Rectal smooth muscle tissue (tissue), 1 donor: ENCODE measurements around the gene MLN.

Experiments used
- H3K27ac ChIP-seq: one replicate; pipeline ENCODE4 v1.7.0; 2013; ENCODE audit warnings: low read depth, low read length, inconsistent platforms
- H3K27me3 ChIP-seq: one replicate; pipeline ENCODE4 v1.7.0; 2013; ENCODE audit warnings: low read length; ENCODE audit not compliant: control insufficient read depth, insufficient read depth
- H3K36me3 ChIP-seq: one replicate; pipeline ENCODE4 v1.7.0; 2013; ENCODE audit warnings: low read length; ENCODE audit not compliant: control insufficient read depth, insufficient read depth
- H3K4me1 ChIP-seq: one replicate; pipeline ENCODE4 v1.7.0; 2013; ENCODE audit warnings: low read length; ENCODE audit not compliant: control insufficient read depth, insufficient read depth
- H3K4me3 ChIP-seq: one replicate; pipeline ENCODE4 v1.7.0; 2013; ENCODE audit warnings: low read length
- H3K9ac ChIP-seq: one replicate; pipeline ENCODE4 v1.7.0; 2013; ENCODE audit warnings: low read length

Gene MLN

DNA sequence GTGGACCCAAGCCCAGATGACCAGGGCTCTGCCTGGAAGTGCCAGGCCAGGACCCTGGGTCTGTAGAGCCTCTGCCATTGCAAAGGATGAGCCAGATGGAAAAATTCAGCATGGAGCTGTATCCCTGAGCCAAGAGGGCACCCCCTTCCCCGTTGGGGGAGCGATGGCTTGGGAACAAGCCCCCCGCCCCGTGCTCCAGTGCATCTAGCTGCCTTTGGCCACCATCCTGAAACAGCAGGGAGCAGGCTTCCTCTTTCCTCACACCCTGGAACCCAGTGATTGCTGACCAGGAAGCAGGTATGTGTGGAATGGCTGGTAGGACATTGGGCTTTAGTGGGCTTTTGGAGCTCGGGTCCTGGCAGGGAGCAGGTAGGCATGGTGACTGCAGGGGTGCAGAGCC lies 2.2 kb downstream of the MLN start:
- no peak overlapping the region for H3K27ac ChIP-seq
- no peaks in the 10 kb centered on the region for H3K4me1 ChIP-seq
- peaks cover 6% of the 10 kb centered on the region for H3K27me3 ChIP-seq
- H3K4me3 ChIP-seq, result no peak overlapping the region
- H3K36me3 ChIP-seq, result no peaks in the 10 kb centered on the region
- no peak overlapping the region for H3K9ac ChIP-seq

DNA sequence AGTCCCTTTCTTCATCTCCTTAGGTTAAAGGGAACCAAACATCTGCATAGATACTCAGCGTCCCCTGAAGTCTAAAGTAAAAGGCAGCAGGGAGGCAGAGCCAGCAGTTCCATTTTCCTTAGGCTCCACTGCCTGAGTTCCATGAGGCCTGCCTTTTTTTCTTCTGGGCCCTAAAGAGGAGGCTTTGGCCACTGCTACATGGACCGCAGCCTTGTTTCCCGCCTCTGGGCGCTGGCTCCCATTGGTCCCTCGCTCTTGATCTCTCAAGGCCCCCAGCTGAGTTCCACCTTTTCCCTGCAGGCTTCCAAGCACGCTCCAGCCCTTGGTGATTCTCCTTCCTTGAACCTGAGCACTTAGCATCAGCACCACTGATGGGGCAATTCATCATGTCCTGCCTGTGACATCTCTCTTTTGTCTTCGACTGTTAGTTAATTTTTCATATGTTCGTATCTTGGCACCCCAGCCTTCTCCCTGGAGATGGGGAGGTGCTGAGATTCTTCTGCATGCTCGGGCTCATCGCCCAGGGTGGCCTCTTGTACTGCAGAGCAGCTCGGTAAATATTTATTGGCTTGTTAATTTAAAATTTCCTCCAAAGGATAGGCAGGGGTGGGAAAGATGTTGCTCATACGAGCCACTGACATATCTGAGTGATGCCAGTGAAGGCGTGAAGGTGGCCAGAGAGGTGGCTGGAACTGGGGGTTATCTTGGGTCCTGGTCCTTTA lies 3.4 kb downstream of the MLN start:
- Histone ChIP-seq H3K9ac (no peak overlapping the region), H3K36me3 (no peaks in the 10 kb centered on the region), H3K27me3 (peaks cover 6% of the 10 kb centered on the region), H3K4me3 (no peak overlapping the region), H3K4me1 (no peaks in the 10 kb centered on the region), H3K27ac (no peak overlapping the region)

DNA sequence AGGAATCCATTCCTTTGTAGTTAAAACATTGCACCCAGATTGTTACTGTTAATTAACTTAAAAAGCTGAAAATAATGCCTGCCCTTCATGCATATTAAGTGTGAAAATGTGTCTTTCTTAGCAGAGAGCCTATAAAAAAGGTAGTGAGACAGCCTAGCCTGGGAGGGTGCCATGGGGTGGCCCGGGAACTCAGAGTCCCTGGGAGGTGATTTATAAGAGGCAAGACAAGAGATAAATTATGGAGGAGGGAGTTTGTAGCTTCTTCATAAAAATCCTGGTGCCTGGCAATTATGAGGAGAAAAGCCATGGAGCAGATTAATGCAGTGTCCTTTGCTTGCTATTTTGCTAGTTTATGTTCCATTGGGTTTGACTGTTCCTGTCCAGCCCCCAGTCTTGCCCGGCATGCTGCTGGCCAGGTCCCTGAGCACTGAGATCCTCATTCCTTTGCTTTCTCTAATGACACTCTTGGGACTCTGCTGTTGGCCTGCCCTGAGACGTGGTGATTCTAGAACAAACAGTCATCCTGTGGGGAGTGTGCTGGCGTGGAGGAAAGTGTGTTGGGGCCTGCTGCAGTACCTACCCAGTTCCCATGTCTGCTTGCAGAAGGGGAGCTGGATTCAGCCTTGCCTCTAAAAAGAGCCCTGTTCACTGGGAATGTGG lies 4.2 kb downstream of the MLN start:
- H3K4me1 ChIP-seq, result no peaks in the 10 kb centered on the region
- no peak overlapping the region for H3K9ac ChIP-seq
- H3K36me3 ChIP-seq, result no peaks in the 10 kb centered on the region
- H3K27me3 ChIP-seq, result peaks cover 6% of the 10 kb centered on the region
- no peak overlapping the region for H3K27ac ChIP-seq
- H3K4me3 ChIP-seq, result no peak overlapping the region

DNA sequence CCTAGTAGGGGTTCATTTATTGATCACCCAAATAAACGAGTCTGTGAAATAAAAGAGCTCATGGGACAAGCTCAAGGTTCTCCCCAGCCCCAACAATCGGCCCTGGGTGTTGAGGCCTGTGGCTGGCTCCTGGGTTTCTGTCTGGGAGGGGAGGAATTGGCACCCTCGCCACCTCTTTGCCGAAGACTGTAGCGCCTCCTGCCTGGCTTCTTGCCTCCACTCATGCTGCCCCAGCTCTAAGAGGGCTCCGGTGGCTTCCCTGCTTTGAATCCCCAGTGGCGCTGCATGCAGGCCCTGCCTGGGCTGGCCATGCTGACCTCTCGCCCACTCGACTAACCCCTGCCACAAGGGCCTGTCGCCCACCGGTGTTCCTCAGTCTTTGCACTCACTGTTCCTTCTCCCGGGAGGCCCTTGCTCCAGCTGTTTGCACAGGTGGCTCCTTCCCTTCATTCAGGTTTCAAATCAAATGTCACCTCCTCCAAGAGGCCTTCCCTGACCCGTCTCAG lies 5.4 kb downstream of the MLN start:
- H3K4me1 ChIP-seq, result no peaks in the 10 kb centered on the region
- H3K9ac ChIP-seq, result no peak overlapping the region
- peaks cover 8% of the 10 kb centered on the region for H3K27me3 ChIP-seq
- no peaks in the 10 kb centered on the region for H3K36me3 ChIP-seq
- H3K4me3 ChIP-seq, result no peak overlapping the region
- H3K27ac ChIP-seq, result no peak overlapping the region

DNA sequence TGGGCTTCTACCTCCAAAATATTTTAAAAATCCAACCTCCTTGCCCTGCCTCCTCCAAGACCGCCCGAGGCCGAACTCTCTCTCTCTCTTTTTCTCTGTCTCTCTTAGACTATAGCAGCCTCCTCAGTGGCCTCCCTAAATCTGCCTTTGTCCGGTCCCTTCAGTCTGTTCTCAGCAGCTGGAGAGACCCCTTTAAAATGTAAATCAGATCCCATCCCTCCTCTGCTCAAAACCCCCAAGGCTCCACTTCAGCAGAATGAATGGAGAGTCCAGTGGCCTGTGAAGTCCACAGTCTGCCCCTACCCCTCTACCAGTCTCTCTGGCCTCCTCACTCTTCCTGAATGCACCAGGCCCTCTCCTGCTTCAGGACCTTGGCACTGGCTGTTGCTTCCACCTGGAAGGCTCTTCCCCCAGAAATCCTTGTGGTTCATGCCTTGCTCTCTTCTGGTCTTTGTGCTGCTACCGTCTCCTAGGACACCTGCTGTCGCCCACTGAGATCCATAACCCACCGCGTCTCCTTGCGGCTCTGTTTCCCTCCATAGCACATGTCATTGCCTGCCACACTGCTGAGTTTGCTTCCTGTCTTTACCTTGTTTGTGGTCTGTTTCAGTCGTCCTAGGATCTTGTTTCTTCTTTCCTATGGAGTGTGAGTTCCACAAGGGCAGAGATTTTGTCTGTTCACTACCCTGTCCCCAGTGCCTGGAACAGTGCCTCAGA lies 6.0 kb downstream of the MLN start:
- H3K36me3 ChIP-seq, result no peaks in the 10 kb centered on the region
- H3K27me3 ChIP-seq, result peaks cover 8% of the 10 kb centered on the region
- H3K9ac ChIP-seq, result no peak overlapping the region
- H3K4me3 ChIP-seq, result no peak overlapping the region
- H3K4me1 ChIP-seq, result no peaks in the 10 kb centered on the region
- no peak overlapping the region for H3K27ac ChIP-seq

DNA sequence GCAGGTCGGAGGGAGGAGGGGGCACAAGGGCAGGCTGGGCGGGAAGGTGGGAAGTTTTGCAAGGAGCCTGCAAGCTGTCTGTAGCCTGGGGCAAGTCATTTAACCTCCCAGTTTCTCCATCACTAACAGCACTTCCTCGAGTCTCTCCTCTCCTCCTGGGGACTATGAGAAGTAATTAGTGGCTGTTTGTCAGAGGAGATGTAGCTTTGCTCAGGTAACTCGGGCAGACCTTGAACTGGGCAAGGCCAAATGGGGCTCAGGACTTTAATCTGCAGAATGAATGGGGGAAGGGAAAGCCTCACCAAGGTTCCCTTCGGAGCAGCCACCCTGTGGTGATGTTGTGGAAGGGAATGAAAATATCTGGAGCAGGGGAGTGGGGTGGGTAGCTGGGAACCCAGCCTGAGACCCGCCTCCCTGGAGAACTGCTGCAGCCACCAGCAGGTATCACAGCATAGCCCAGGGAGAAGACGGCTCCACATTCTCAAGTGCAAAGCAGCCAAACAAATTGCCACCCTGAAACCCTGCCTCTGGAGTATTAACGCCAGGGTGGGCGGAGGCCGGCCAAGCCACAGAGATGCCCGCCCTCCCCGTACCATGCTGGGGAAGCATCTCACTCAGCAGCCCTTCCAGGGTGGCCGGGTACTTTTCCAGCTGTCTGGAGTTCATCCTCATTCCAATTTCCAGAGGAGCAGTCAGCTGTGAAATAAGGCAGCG lies 8.7 kb downstream of the MLN start:
- Histone ChIP-seq H3K36me3 (no peaks in the 10 kb centered on the region), H3K4me1 (no peaks in the 10 kb centered on the region), H3K27ac (no peak overlapping the region), H3K4me3 (no peak overlapping the region), H3K27me3 (peaks cover 8% of the 10 kb centered on the region), H3K9ac (no peak overlapping the region)

GRCh38 chr6:33792981-33793380 lies 10.8 kb downstream of the MLN start:
- H3K4me1 ChIP-seq, result peaks cover 5% of the 10 kb centered on the region
- H3K36me3 ChIP-seq, result no peaks in the 10 kb centered on the region
- H3K9ac ChIP-seq, result no peak overlapping the region
- peaks cover 4% of the 10 kb centered on the region for H3K27me3 ChIP-seq
- no peak overlapping the region for H3K27ac ChIP-seq
- H3K4me3 ChIP-seq, result no peak overlapping the region

DNA sequence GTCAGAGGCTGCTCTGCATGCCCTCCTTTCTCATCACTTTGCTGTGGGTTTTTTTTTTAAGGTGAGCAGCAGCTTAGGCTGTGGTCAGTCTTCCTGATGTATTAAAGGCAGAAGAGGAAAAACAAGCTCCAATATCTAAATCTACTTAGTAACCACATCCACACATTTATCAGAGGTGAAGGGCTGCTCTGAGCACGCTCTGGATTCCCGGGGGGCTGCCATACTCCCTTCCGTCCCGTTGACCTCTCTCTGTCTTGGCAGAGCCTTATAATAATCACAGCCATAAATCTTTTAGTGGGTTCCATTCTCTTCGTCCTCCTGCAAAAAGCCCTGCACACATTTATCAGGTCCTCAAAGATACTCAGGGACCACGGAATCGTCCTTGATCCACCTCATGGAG lies 12.2 kb downstream of the MLN start:
- H3K4me3 ChIP-seq, result no peak overlapping the region
- no peaks in the 10 kb centered on the region for H3K36me3 ChIP-seq
- no peak overlapping the region for H3K9ac ChIP-seq
- H3K27ac ChIP-seq, result no peak overlapping the region
- H3K4me1 ChIP-seq, result peaks cover 19% of the 10 kb centered on the region
- H3K27me3 ChIP-seq, result peaks cover 3% of the 10 kb centered on the region

- no peak overlapping the region for H3K9ac ChIP-seq
- H3K4me1 ChIP-seq, result peaks cover 26% of the 10 kb centered on the region
- no peaks in the 10 kb centered on the region for H3K36me3 ChIP-seq
- H3K27me3 ChIP-seq, result peaks cover 3% of the 10 kb centered on the region
- no peak overlapping the region for H3K4me3 ChIP-seq
- no peak overlapping the region for H3K27ac ChIP-seq
These were observed 12.9 kb downstream of the MLN start for GRCh38 chr6:33790910-33791309.

- Histone ChIP-seq H3K36me3 (peaks cover 1% of the 10 kb centered on the region), H3K27ac (no peak overlapping the region), H3K4me1 (peaks cover 30% of the 10 kb centered on the region), H3K9ac (no peak overlapping the region), H3K4me3 (no peak overlapping the region), H3K27me3 (peaks cover 3% of the 10 kb centered on the region)
These were observed 13.4 kb downstream of the MLN start for GRCh38 chr6:33790379-33790778.

DNA sequence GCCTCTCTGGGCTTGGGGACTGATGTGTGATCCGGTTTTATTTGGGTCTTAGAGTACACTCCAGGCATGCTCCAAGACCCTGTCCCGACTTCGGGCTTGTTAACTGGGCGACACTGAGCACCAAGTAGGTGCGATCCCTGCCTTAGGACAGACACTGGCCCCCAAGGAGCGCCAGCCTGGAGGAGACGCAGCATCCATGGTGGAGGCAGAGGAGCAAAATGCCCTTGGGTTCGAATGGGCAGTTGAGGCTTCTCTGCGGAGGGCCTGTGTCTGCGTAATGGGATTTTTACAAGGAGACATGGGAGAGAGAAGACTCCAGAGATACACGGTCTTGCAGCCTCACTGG lies 14.3 kb downstream of the MLN start:
- no peak overlapping the region for H3K9ac ChIP-seq
- H3K4me3 ChIP-seq, result peak overlapping the region; percentile 47
- H3K27me3 ChIP-seq, result peaks cover 3% of the 10 kb centered on the region
- H3K4me1 ChIP-seq, result peaks cover 37% of the 10 kb centered on the region
- H3K36me3 ChIP-seq, result peaks cover 7% of the 10 kb centered on the region
- H3K27ac ChIP-seq, result no peak overlapping the region
